HepG2 (cell line): Measurements from ENCODE around the gene EHD1. TPM values are rescaled to one million over a fixed set of nuclear protein-coding genes. Genes with fewer than 3 reads are reported as not detected.

Experiments
- CEBPG ChIP-seq: IDR thresholded peaks from 2 replicates; pipeline ENCODE4 v1.6.1; 2016
- FOXM1 ChIP-seq: sonication (generic); formaldehyde crosslinking; IDR thresholded peaks from 2 replicates; pipeline ENCODE4 v1.5.0; 2020; ENCODE audit warnings: missing genetic modification reagents
- MBD4 ChIP-seq: IDR thresholded peaks from 2 replicates; pipeline ENCODE4 v1.6.1; 2012; ENCODE audit warnings: low read length, inconsistent platforms, borderline replicate concordance
- NCOA1 ChIP-seq: sonication (generic); formaldehyde crosslinking; IDR thresholded peaks from 2 replicates; pipeline ENCODE4 v1.9.0; 2021; ENCODE audit warnings: missing genetic modification reagents
- NONO ChIP-seq, 2 experiments: fragments of 450-650 bp in 1 of 2; sonication (generic) in 1 of 2; formaldehyde crosslinking in 1 of 2; IDR thresholded peaks in 1 of 2; conservative IDR thresholded peaks in 1 of 2; 2 replicates each; pipeline versions ENCODE4 v1.6.1 to v1.8.0; 2017 to 2022; ENCODE audit warnings: mild to moderate bottlenecking in 1 of 2, missing genetic modification reagents in 1 of 2, moderate library complexity in 1 of 2
- ZBTB10 ChIP-seq: sonication (generic); formaldehyde crosslinking; IDR thresholded peaks from 2 replicates; pipeline ENCODE4 v1.4.0; 2020; ENCODE audit warnings: missing genetic modification reagents, borderline replicate concordance
- ZNF317 ChIP-seq: sonication (generic); formaldehyde crosslinking; IDR thresholded peaks from 2 replicates; pipeline ENCODE4 v1.5.0; 2020; ENCODE audit warnings: mild to moderate bottlenecking, missing genetic modification reagents
- ZNF530 ChIP-seq: sonication (generic); formaldehyde crosslinking; IDR thresholded peaks from 2 replicates; pipeline ENCODE4 v1.5.0; 2020; ENCODE audit warnings: low read depth, mild to moderate bottlenecking, missing genetic modification reagents
- ZNF646 ChIP-seq: sonication (generic); formaldehyde crosslinking; IDR thresholded peaks from 2 replicates; pipeline ENCODE4 v1.9.0; 2021; ENCODE audit warnings: mild to moderate bottlenecking, missing genetic modification reagents
- ZNF713 ChIP-seq: sonication (generic); formaldehyde crosslinking; IDR thresholded peaks from 2 replicates; pipeline ENCODE4 v1.4.0; 2020; ENCODE audit warnings: mild to moderate bottlenecking, missing genetic modification reagents
- polyA plus RNA-seq, 8 experiments: library from polyadenylated mRNA; depleted of rRNA in 3 of 8; stranded (reverse) in 7 of 8; unstranded in 1 of 8; fragments of >200 nt; fragmentation: Illumina TruSeq in 4 of 8; extraction: Trizol in 4 of 8; gene quantifications; 2 replicates each; pipeline versions ENCODE4 v1.2.1 to v1.2.3, GENCODE V29; 2011 to 2016; ENCODE audit warnings: low read depth in 4 of 8, missing spikeins in 1 of 8, mixed read lengths in 1 of 8; ENCODE audit not compliant: insufficient read depth in 1 of 8
- total RNA-seq, 5 experiments: library from RNA; depleted of rRNA; stranded (reverse); fragments of >200 nt; fragmentation: Illumina TruSeq; extraction: Trizol; gene quantifications; 2 replicates each; pipeline ENCODE4 v1.2.3, GENCODE V29; 2016; ENCODE audit warnings: low read depth in 1 of 5
- TF ChIP-seq, protein P1 (sequence below): IDR thresholded peaks from 2 replicates; pipeline ENCODE4 v1.6.1; 2018; ENCODE audit warnings: missing genetic modification reagents, mild to moderate bottlenecking, missing compliant biosample characterization
- TF ChIP-seq, protein P2 (sequence below): sonication (generic); formaldehyde crosslinking; IDR thresholded peaks from 2 replicates; pipeline ENCODE4 v1.4.0; 2020; ENCODE audit warnings: missing genetic modification reagents; ENCODE audit errors: not compliant biosample characterization
- TF ChIP-seq, protein P3 (sequence below), 2 experiments: IDR thresholded peaks; 2 replicates each; pipeline ENCODE4 v1.6.1; 2011 to 2012; ENCODE audit warnings: low read length in 2 of 2, borderline replicate concordance in 1 of 2, low read depth in 1 of 2, mild to moderate bottlenecking in 1 of 2, moderate library complexity in 1 of 2

Gene EHD1
- total and polyA plus RNA-seq, 2 of the 13 experiments (the other 11 are each of a cell fraction or from before 2014, with no cell fraction given) = 23.6 to 26.6 TPM

GRCh38 chr11:64843686-64844329, 34.6 kb downstream of the EHD1 start (continued):
- TF ChIP-seq ZNF646 (CRISPR knock-in tag) (no peak), CEBPG (CRISPR knock-in tag) (no peak), MBD4 (no peak), ZNF317 (CRISPR knock-in tag) (no peak), FOXM1 (no peak), NCOA1 (no peak), ZNF530 (CRISPR knock-in tag) (no peak), ZBTB10 (CRISPR knock-in tag) (no peak), ZNF713 (no peak), NONO (IDR thresholded peaks at IDR 0.05) (no peak), NONO (CRISPR knock-in tag; conservative IDR thresholded peaks at IDR 0.05) (peak; percentile 35; the same call in 1 of the 2 replicates)
- TF ChIP-seq, protein P1, sequence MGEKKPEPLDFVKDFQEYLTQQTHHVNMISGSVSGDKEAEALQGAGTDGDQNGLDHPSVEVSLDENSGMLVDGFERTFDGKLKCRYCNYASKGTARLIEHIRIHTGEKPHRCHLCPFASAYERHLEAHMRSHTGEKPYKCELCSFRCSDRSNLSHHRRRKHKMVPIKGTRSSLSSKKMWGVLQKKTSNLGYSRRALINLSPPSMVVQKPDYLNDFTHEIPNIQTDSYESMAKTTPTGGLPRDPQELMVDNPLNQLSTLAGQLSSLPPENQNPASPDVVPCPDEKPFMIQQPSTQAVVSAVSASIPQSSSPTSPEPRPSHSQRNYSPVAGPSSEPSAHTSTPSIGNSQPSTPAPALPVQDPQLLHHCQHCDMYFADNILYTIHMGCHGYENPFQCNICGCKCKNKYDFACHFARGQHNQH (CRISPR knock-in tag) = no peak
- TF ChIP-seq, protein P2, sequence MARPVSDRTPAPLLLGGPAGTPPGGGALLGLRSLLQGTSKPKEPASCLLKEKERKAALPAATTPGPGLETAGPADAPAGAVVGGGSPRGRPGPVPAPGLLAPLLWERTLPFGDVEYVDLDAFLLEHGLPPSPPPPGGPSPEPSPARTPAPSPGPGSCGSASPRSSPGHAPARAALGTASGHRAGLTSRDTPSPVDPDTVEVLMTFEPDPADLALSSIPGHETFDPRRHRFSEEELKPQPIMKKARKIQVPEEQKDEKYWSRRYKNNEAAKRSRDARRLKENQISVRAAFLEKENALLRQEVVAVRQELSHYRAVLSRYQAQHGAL (CRISPR knock-in tag) = no peak
- TF ChIP-seq, protein P3, sequence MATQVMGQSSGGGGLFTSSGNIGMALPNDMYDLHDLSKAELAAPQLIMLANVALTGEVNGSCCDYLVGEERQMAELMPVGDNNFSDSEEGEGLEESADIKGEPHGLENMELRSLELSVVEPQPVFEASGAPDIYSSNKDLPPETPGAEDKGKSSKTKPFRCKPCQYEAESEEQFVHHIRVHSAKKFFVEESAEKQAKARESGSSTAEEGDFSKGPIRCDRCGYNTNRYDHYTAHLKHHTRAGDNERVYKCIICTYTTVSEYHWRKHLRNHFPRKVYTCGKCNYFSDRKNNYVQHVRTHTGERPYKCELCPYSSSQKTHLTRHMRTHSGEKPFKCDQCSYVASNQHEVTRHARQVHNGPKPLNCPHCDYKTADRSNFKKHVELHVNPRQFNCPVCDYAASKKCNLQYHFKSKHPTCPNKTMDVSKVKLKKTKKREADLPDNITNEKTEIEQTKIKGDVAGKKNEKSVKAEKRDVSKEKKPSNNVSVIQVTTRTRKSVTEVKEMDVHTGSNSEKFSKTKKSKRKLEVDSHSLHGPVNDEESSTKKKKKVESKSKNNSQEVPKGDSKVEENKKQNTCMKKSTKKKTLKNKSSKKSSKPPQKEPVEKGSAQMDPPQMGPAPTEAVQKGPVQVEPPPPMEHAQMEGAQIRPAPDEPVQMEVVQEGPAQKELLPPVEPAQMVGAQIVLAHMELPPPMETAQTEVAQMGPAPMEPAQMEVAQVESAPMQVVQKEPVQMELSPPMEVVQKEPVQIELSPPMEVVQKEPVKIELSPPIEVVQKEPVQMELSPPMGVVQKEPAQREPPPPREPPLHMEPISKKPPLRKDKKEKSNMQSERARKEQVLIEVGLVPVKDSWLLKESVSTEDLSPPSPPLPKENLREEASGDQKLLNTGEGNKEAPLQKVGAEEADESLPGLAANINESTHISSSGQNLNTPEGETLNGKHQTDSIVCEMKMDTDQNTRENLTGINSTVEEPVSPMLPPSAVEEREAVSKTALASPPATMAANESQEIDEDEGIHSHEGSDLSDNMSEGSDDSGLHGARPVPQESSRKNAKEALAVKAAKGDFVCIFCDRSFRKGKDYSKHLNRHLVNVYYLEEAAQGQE (IDR thresholded peaks at IDR 0.05; ENCODE audit: borderline replicate concordance in 1 of 2, low read depth in 1 of 2, low read length in 2 of 2) = no peak
